Caco-2 (cell line): ENCODE data around the gene KIAA0930. TPM values are rescaled to one million over a fixed set of nuclear protein-coding genes. Genes with fewer than 3 reads are reported as not detected.

ENCODE experiments used
- BruUV-seq: library from RNA; stranded (reverse); fragments of 400-500 nt; replicated peaks from 2 replicates; lab custom pipeline; 2021; lab: Mats Ljungman, UMichigan
- CTCF ChIA-PET: fragments of 300-600 bp; sonication (Branson Sonifier 250); formaldehyde crosslinking; loops from one replicate; lab custom pipeline; 2022; ENCODE audit warnings: antibody characterized with exemption; lab: Charles Lee
- POLR2A ChIA-PET: fragments of 300-600 bp; sonication (Branson Sonifier 250); formaldehyde crosslinking; loops from one replicate; lab custom pipeline; 2022; ENCODE audit warnings: antibody characterized with exemption; lab: Charles Lee
- DNase-seq, 2 experiments: peaks; one replicate each; pipeline versions ENCODE4 v3.0.0 to v3.0.0-alpha.2; 2020 to 2022
- H3K27me3 ChIP-seq: replicated peaks from 2 replicates; pipeline ENCODE4 v1.6.0; 2011; ENCODE audit warnings: low read length; ENCODE audit not compliant: control insufficient read depth, insufficient read depth
- H3K36me3 ChIP-seq: 2 replicates; pipeline ENCODE4 v1.5.1; 2011; ENCODE audit warnings: low read length; ENCODE audit not compliant: control insufficient read depth, insufficient read depth
- H3K4me1 ChIP-seq: fragments of 250-450 bp; sonication (Bioruptor Pico); 2 replicates; pipeline ENCODE4 v1.5.1; 2020; ENCODE audit warnings: mild to moderate bottlenecking
- H3K4me3 ChIP-seq: 2 replicates; pipeline ENCODE4 v1.5.1; 2011; ENCODE audit warnings: low read depth, mild to moderate bottlenecking, control low read depth, low read length
- H3K9me3 ChIP-seq: fragments of 250-450 bp; sonication (Bioruptor Pico); 2 replicates; pipeline ENCODE4 v1.5.1; 2020; ENCODE audit warnings: mild to moderate bottlenecking, moderate library complexity
- H3K27ac Mint-ChIP-seq: one replicate; pipeline ENCODE4 v1.8.0; 2022; ENCODE audit warnings: mixed read lengths; ENCODE audit not compliant: unreplicated experiment
- H3K27me3 Mint-ChIP-seq: one replicate; pipeline ENCODE4 v1.8.0; 2022; ENCODE audit warnings: mixed read lengths; ENCODE audit not compliant: insufficient read depth, unreplicated experiment
- H3K36me3 Mint-ChIP-seq: one replicate; pipeline ENCODE4 v1.8.0; 2022; ENCODE audit warnings: mild to moderate bottlenecking, mixed read lengths; ENCODE audit not compliant: insufficient read depth, unreplicated experiment
- H3K4me1 Mint-ChIP-seq: one replicate; pipeline ENCODE4 v1.8.0; 2022; ENCODE audit warnings: low read depth, mixed read lengths; ENCODE audit not compliant: unreplicated experiment
- H3K4me3 Mint-ChIP-seq: one replicate; pipeline ENCODE4 v1.8.0; 2022; ENCODE audit warnings: mild to moderate bottlenecking, moderate library complexity, mixed read lengths; ENCODE audit not compliant: unreplicated experiment
- H3K9me3 Mint-ChIP-seq: one replicate; pipeline ENCODE4 v1.8.0; 2022; ENCODE audit warnings: mixed read lengths; ENCODE audit not compliant: unreplicated experiment
- CTCF ChIP-seq, 2 experiments: fragments of 200-600 bp in 1 of 2; IDR thresholded peaks; 1 replicate in 1 of 2; 2 replicates in 1 of 2; pipeline versions ENCODE4 v1.5.1 to v1.8.0; 2011 to 2022; ENCODE audit warnings: antibody characterized with exemption in 1 of 2, control low read depth in 1 of 2, inconsistent platforms in 1 of 2, low read depth in 1 of 2, low read length in 1 of 2, mild to moderate bottlenecking in 1 of 2, moderate library complexity in 1 of 2; ENCODE audit not compliant: insufficient read depth in 1 of 2, severe bottlenecking in 1 of 2, unreplicated experiment in 1 of 2
- intact Hi-C: fragments of 100-400 bp; cut with micrococcal nuclease; formaldehyde crosslinking; loops from one replicate; pipeline ENCODE4 v1.10.0; 2022; ENCODE audit not compliant: unreplicated experiment
- total RNA-seq: library from RNA; stranded (reverse); gene quantifications from 2 replicates; pipeline ENCODE4 v1.2.3, GENCODE V29; 2022

Gene KIAA0930
- total RNA-seq, 1 experiment from 2014 or later, result 34.7 TPM

GRCh38 chr22:45163099-45163450 lies 77.6 kb downstream of the KIAA0930 start:
- H3K36me3 Mint-ChIP-seq, result peaks cover 66% of the 10 kb centered on the region
- peaks cover 38% of the 10 kb centered on the region for H3K4me1 Mint-ChIP-seq
- no peaks in the 10 kb centered on the region; the same call in 1 of the 2 replicates for H3K36me3 ChIP-seq
- H3K4me1 ChIP-seq, result peaks cover 47% of the 10 kb centered on the region
- peak overlapping the region; percentile 97 for H3K27ac Mint-ChIP-seq
- CTCF ChIA-PET, result interaction anchor here (1.3 kb wide), 1 partner anchor 478 kb away, joined by 3 read pairs; no protein-coding TSS in a partner anchor
- H3K27me3 ChIP-seq, result no peaks in the 10 kb centered on the region
- TF ChIP-seq CTCF (IDR thresholded peaks at IDR 0.05; ENCODE audit: insufficient read depth in 1 of 2, low read depth in 1 of 2, low read length in 1 of 2, severe bottlenecking in 1 of 2, unreplicated experiment in 1 of 2), result no peak
- H3K9me3 ChIP-seq, result no peaks in the 10 kb centered on the region
- peak overlapping the region; percentile 100 for H3K4me3 Mint-ChIP-seq
- no peaks in the 10 kb centered on the region for H3K9me3 Mint-ChIP-seq
- peak overlapping the region; percentile 78 for H3K4me3 ChIP-seq
- BruUV-seq, result no TSS peak
- POLR2A ChIA-PET, result interaction anchor here (0.6 to 1.9 kb wide), 8 partner anchors 11 to 494 kb away, joined by 3 to 20 read pairs (median 4); no protein-coding TSS in a partner anchor
- intact Hi-C loops, result loop anchor here (5.0 kb wide), 1 partner anchor 61 kb away; no protein-coding TSS in a partner anchor
- H3K27me3 Mint-ChIP-seq, result no peaks in the 10 kb centered on the region
- DNase-seq, result no peak

GRCh38 chr22:45162531-45162930 lies 78.2 kb downstream of the KIAA0930 start:
- intact Hi-C loops, result loop anchor here (5.0 kb wide), 1 partner anchor 60 kb away; no protein-coding TSS in a partner anchor
- peak in 1 of 2 experiments; percentile 27 for DNase-seq
- TSS peak; percentile 57 for BruUV-seq
- Histone ChIP-seq H3K9me3 (no peaks in the 10 kb centered on the region), H3K36me3 (no peaks in the 10 kb centered on the region; the same call in 1 of the 2 replicates), H3K4me1 (peaks cover 52% of the 10 kb centered on the region), H3K4me3 (peak overlapping the region; percentile 78), H3K27me3 (no peaks in the 10 kb centered on the region)
- ChIA-PET CTCF (no interaction called here), POLR2A (no interaction called here)
- TF ChIP-seq CTCF (IDR thresholded peaks at IDR 0.05; ENCODE audit: insufficient read depth in 1 of 2, low read depth in 1 of 2, low read length in 1 of 2, severe bottlenecking in 1 of 2, unreplicated experiment in 1 of 2), result no peak
- Mint-ChIP-seq H3K9me3 (no peaks in the 10 kb centered on the region), H3K27me3 (no peaks in the 10 kb centered on the region), H3K27ac (peak overlapping the region; percentile 97), H3K4me1 (peaks cover 38% of the 10 kb centered on the region), H3K4me3 (peak overlapping the region; percentile 100), H3K36me3 (peaks cover 71% of the 10 kb centered on the region)

GRCh38 chr22:45159652-45160462 lies 80.8 kb downstream of the KIAA0930 start:
- Histone ChIP-seq H3K9me3 (no peaks in the 10 kb centered on the region), H3K27me3 (no peaks in the 10 kb centered on the region), H3K4me3 (no peak overlapping the region), H3K4me1 (peaks cover 51% of the 10 kb centered on the region), H3K36me3 (peaks cover 2% of the 10 kb centered on the region)
- no TSS peak for BruUV-seq
- H3K36me3 Mint-ChIP-seq, result peaks cover 73% of the 10 kb centered on the region
- intact Hi-C loops, result loop anchor here (5.0 kb wide), 1 partner anchor 58 kb away; no protein-coding TSS in a partner anchor
- peak overlapping the region; percentile 42 for H3K4me3 Mint-ChIP-seq
- H3K9me3 Mint-ChIP-seq, result no peaks in the 10 kb centered on the region
- peaks cover 38% of the 10 kb centered on the region for H3K4me1 Mint-ChIP-seq
- no peak for DNase-seq
- ChIA-PET CTCF (no interaction called here), POLR2A (interaction anchor here (0.6 kb wide), 1 partner anchor 32 kb away, joined by 4 read pairs; no protein-coding TSS in a partner anchor)
- TF ChIP-seq CTCF (IDR thresholded peaks at IDR 0.05; ENCODE audit: insufficient read depth in 1 of 2, low read depth in 1 of 2, low read length in 1 of 2, severe bottlenecking in 1 of 2, unreplicated experiment in 1 of 2), result no peak
- no peaks in the 10 kb centered on the region for H3K27me3 Mint-ChIP-seq
- peak overlapping the region; percentile 50 for H3K27ac Mint-ChIP-seq
